ACHN (cell line): ENCODE data around the gene ZFP36.

ENCODE experiments used
- DNase-seq: peaks from one replicate; pipeline ENCODE4 v3.0.0-alpha.2; 2015
- in situ Hi-C: cut with HindIII; loops from 2 replicates; pipeline ENCODE4 v1.10.0; 2017; ENCODE audit warnings: low sequenced_read_pairs, low pct_ligation_motif_present, low pct_unique_long_range_greater_than_20kb

ZFP36 gene

GRCh38 chr19:39402346-39403300, 4.0 kb upstream of the ZFP36 start:
- in situ Hi-C loops: no loop called here
- DNase-seq: peak; percentile 73

- DNase-seq: peak; percentile 93
- in situ Hi-C loops: no loop called here
These were observed 3.0 kb upstream of the ZFP36 start for GRCh38 chr19:39403331-39404312.

- no peak for DNase-seq
- in situ Hi-C loops: no loop called here
These were observed 1.2 kb upstream of the ZFP36 start for GRCh38 chr19:39405261-39405957.

GRCh38 chr19:39405958-39406655, 540 bp upstream of the ZFP36 start:
- DNase-seq: no peak
- in situ Hi-C loops: no loop called here

- no peak for DNase-seq
- in situ Hi-C loops: no loop called here
These were observed 688 bp downstream of the ZFP36 start for GRCh38 chr19:39407410-39407659.

GRCh38 chr19:39407660-39408391, 1.2 kb downstream of the ZFP36 start:
- DNase-seq: no peak
- in situ Hi-C loops: no loop called here

GRCh38 chr19:39408392-39409207, 2.0 kb downstream of the ZFP36 start:
- no peak for DNase-seq
- in situ Hi-C loops: no loop called here

GRCh38 chr19:39409208-39410016, 2.8 kb downstream of the ZFP36 start:
- in situ Hi-C loops: no loop called here
- DNase-seq: peak; percentile 60

- in situ Hi-C loops: no loop called here
- peak; percentile 46 for DNase-seq
These were observed 3.6 kb downstream of the ZFP36 start for GRCh38 chr19:39410017-39410830.

GRCh38 chr19:39410831-39411080, 4.1 kb downstream of the ZFP36 start:
- DNase-seq: no peak
- in situ Hi-C loops: no loop called here

- in situ Hi-C loops: no loop called here
- peak; percentile 34 for DNase-seq
These were observed 4.6 kb downstream of the ZFP36 start for GRCh38 chr19:39411081-39411831.

GRCh38 chr19:39411832-39412099, 5.1 kb downstream of the ZFP36 start:
- peak; percentile 88 for DNase-seq
- in situ Hi-C loops: no loop called here

GRCh38 chr19:39412100-39412866, 5.6 kb downstream of the ZFP36 start, which contains the start of gene PLEKHG2:
Gene PLEKHG2 (plus strand): TSS chr19:39412669. CDS start chr19:39414087, 1,418 bp downstream.
- in situ Hi-C loops: no loop called here
- peak; percentile 98 for DNase-seq

GRCh38 chr19:39412867-39413271, 6.2 kb downstream of the ZFP36 start:
- no peak for DNase-seq
- in situ Hi-C loops: no loop called here
